Measurements from ENCODE around the gene DDX23.
"Not testable (repeated sequence)": the region's sequence is repeated elsewhere in the genome, so short reads cannot be mapped to it uniquely, and the experiment has no call there.

DNA sequence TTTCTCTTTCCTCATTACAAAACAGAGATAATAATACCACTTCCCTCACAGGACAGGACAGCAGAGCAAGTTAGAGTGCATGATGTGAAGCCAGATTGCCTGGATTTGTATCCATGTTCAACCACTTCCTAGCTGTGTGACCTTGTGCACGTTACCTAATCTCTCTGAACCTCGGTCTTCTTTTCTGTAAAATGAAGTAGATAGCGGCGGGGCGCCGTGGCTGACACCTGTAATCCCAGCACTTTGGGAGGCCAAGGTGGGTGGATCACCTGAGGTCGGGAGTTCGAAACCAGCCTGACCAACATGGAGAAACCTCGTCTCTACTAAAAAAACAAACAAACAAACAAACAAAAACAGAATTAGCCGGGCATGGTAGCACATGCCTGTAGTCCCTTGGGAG is 3.0 kb upstream of the DDX23 start:
- TF ChIP-seq, protein P1, sequence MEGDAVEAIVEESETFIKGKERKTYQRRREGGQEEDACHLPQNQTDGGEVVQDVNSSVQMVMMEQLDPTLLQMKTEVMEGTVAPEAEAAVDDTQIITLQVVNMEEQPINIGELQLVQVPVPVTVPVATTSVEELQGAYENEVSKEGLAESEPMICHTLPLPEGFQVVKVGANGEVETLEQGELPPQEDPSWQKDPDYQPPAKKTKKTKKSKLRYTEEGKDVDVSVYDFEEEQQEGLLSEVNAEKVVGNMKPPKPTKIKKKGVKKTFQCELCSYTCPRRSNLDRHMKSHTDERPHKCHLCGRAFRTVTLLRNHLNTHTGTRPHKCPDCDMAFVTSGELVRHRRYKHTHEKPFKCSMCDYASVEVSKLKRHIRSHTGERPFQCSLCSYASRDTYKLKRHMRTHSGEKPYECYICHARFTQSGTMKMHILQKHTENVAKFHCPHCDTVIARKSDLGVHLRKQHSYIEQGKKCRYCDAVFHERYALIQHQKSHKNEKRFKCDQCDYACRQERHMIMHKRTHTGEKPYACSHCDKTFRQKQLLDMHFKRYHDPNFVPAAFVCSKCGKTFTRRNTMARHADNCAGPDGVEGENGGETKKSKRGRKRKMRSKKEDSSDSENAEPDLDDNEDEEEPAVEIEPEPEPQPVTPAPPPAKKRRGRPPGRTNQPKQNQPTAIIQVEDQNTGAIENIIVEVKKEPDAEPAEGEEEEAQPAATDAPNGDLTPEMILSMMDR (IDR thresholded peaks at IDR 0.05) = not testable (repeated sequence)
- TF ChIP-seq POLR2A (IDR thresholded peaks at IDR 0.05) = not testable (repeated sequence)
